Measurements from ENCODE around the gene DYNC1LI1. TPM values are rescaled to one million over a fixed set of nuclear protein-coding genes. Genes with fewer than 3 reads are reported as not detected.

DYNC1LI1 gene
- total and polyA plus RNA-seq, 9 of the 15 experiments (the other 6 are each of a cell fraction or from before 2014, with no cell fraction given) = 21.0 to 85.4 (median 61.3) TPM

- Histone ChIP-seq H3K9me1 (ENCODE audit: control insufficient read depth, insufficient read depth, low read length) (no peaks in the 10 kb centered on the region), H3K36me3 (ENCODE audit: control insufficient read depth, insufficient read depth, low read length) (no peaks in the 10 kb centered on the region), H4K20me1 (replicated peaks; ENCODE audit: control insufficient read depth, insufficient read depth, low read length) (no peaks in the 10 kb centered on the region), H2AFZ (ENCODE audit: low read depth, low read length) (no peak overlapping the region), H3K9ac (ENCODE audit: insufficient read depth in 1 of 2, low read depth in 2 of 2, low read length in 2 of 2) (no peak overlapping the region), H3K9me3 (replicated peaks; ENCODE audit: control insufficient read depth, insufficient read depth, low read depth, low read length) (no peaks in the 10 kb centered on the region), H3K27me3 (ENCODE audit: control insufficient read depth in 2 of 2, insufficient read depth in 2 of 2, low read length in 2 of 2) (peaks cover 26 to 41% of the 10 kb centered on the region in 2 experiments), H3K79me2 (ENCODE audit: control insufficient read depth, insufficient read depth, low read length) (no peaks in the 10 kb centered on the region), H3K27ac (ENCODE audit: extremely low read depth, low read depth, low read length) (no peak overlapping the region), H3K4me2 (ENCODE audit: insufficient read depth, low read length) (no peak overlapping the region), H3K4me1 (replicated peaks in 1 of 2; ENCODE audit: control insufficient read depth in 2 of 2, insufficient read depth in 2 of 2, low read length in 2 of 2) (no peaks in the 10 kb centered on the region), H3K4me3 (no peak overlapping the region)
- TF ChIP-seq ESRRB (CRISPR knock-in tag; IDR thresholded peaks at IDR 0.05; ENCODE audit: borderline replicate concordance) = no peak
- TF ChIP-seq NR2C1 (IDR thresholded peaks at IDR 0.05) = no peak
- TF ChIP-seq NR2C1 (tag; IDR thresholded peaks at IDR 0.05) = peak; percentile 39; the same call in 1 of the 2 replicates
- no peak for TF ChIP-seq PREB (CRISPR knock-in tag; IDR thresholded peaks at IDR 0.05)
- ChIA-PET POLR2A (interaction anchor here (0.8 kb wide), 1 partner anchor 24 kb away, joined by 4 read pairs; no protein-coding TSS in a partner anchor), CTCF (ENCODE audit: low intra/inter-chr PET ratio) (no interaction called here)
- no peak for DNase-seq (ENCODE audit: extremely low read depth in 1 of 4, low spot score in 3 of 4)
- 0% methylated on average over 4 of the region's 4 CpGs for WGBS (ENCODE audit: insufficient coverage, low coverage, missing lambda C conversion rate)
- ATAC-seq = no peak
- in situ Hi-C loops (cut with MboI) (no loop called here), intact Hi-C loops (cut with micrococcal nuclease) (no loop called here)
- no peak for FAIRE-seq
- BruUV-seq (replicated peaks) = no TSS peak
Measured at GRCh38 chr3:32603064-32603463, 32.4 kb upstream of the DYNC1LI1 start.

DNA sequence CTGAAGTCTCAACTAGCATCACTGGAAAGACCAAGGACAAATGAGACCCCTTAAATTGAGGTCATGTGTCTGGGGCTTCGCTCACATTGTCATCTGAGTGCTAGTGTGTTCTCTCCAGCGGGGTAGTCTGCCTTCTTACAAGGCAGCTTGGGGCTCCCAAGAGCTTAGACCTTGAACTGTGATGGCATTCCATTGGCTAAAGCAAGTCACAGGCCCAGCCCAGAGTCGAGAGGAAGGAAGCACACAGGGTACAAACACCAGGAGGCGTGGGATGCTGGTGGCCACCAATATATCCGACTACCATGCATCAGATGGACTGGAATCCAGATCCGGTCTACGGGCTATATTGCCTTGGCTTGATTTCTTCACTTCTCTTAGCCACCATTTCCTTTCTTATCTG, 31.5 kb upstream of the DYNC1LI1 start:
- WGBS (ENCODE audit: insufficient coverage, low coverage, missing lambda C conversion rate) = 5% methylated on average over 7 of the region's 7 CpGs
- H3K36me3 ChIP-seq (ENCODE audit: control insufficient read depth, insufficient read depth, low read length) = no peaks in the 10 kb centered on the region
- no peaks in the 10 kb centered on the region for H3K9me1 ChIP-seq (ENCODE audit: control insufficient read depth, insufficient read depth, low read length)
- FAIRE-seq (no peak), ATAC-seq (peak; percentile 45), DNase-seq (ENCODE audit: extremely low read depth in 1 of 4, low spot score in 3 of 4) (no peak)
- no peak overlapping the region for H3K9ac ChIP-seq (ENCODE audit: insufficient read depth in 1 of 2, low read depth in 2 of 2, low read length in 2 of 2)
- H2AFZ ChIP-seq (ENCODE audit: low read depth, low read length) = no peak overlapping the region
- H3K4me3 ChIP-seq = no peak overlapping the region
- no peaks in the 10 kb centered on the region for H4K20me1 ChIP-seq (replicated peaks; ENCODE audit: control insufficient read depth, insufficient read depth, low read length)
- H3K4me2 ChIP-seq (ENCODE audit: insufficient read depth, low read length) = no peak overlapping the region
- intact Hi-C loops (cut with micrococcal nuclease) (no loop called here), in situ Hi-C loops (cut with MboI) (no loop called here)
- peaks cover 22 to 36% of the 10 kb centered on the region in 2 experiments for H3K27me3 ChIP-seq (ENCODE audit: control insufficient read depth in 2 of 2, insufficient read depth in 2 of 2, low read length in 2 of 2)
- TF ChIP-seq SP2 (IDR thresholded peaks at IDR 0.05; ENCODE audit: extremely low read depth, low read depth, low read length, poor library complexity, severe bottlenecking) = no peak
- TF ChIP-seq TARDBP (IDR thresholded peaks at IDR 0.05) = no peak
- no peak overlapping the region for H3K27ac ChIP-seq (ENCODE audit: extremely low read depth, low read depth, low read length)
- H3K4me1 ChIP-seq (replicated peaks in 1 of 2; ENCODE audit: control insufficient read depth in 2 of 2, insufficient read depth in 2 of 2, low read length in 2 of 2) = peaks cover under 1 to 6% of the 10 kb centered on the region in 2 experiments; a peak in 1 of 5 replicates
- CTCF ChIA-PET (ENCODE audit: low intra/inter-chr PET ratio) = no interaction called here
- no TSS peak for BruUV-seq (replicated peaks)
- H3K9me3 ChIP-seq (replicated peaks; ENCODE audit: control insufficient read depth, insufficient read depth, low read depth, low read length) = no peaks in the 10 kb centered on the region
- no peaks in the 10 kb centered on the region for H3K79me2 ChIP-seq (ENCODE audit: control insufficient read depth, insufficient read depth, low read length)
- POLR2A ChIA-PET = interaction anchor here (0.6 kb wide), 1 partner anchor 14 kb away, joined by 3 read pairs; no protein-coding TSS in a partner anchor

All from K562 (cell line).